Measurements from ENCODE around the gene DDA1. TPM values are rescaled to one million over a fixed set of nuclear protein-coding genes. Genes with fewer than 3 reads are reported as not detected.

Gene DDA1
- total RNA-seq (2021; fragmentation: NEBNext Ultra II Directional; extraction: Animal tissue kit (Norgen Biotek cat#: 25700)), result 10 to 100 TPM; 77.1 to 92.5 (median 83.4) TPM
- long read RNA-seq, full-length matches to known transcripts, result 57 of 61 reads
- long read RNA-seq, partial matches to known transcripts, result 0 of 61 reads
- long read RNA-seq, other reads (novel, unspliced or antisense), result 4 of 61 reads

DNA sequence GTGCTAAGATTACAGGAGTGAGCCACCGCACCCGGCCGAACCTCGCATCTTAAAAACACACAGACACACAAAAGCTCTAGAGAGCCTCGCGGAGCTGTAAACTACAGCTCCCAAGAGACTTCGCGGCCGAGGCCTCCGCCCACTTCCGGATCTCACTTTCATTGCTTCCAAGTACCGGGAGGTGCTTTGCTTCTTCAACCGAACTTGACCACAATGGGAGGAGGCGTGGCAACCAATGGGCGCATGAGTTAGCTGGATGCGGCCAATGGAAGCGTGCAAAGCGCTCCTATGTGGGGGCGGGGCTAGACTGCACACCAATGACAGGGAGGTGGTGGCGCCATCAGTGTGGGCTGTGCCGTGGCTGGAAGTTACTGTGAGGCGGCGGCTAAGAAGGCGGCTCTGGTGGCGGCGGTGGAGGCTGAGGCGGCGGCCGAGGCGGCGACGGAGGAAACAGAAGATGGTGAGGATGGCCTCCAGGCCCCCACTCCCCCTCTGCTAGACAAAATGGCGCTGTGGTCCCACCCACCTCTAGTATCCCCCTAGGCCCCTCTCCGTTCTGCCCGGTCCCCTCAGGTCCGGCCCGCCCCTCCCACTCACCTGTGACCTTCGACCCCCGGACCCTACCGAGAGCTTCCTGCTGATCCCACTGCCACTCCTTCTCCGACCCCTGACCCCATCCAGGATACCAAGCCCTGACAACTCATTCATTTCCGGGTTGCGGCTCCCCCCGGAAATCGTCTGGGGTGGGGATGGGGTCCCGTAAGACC is at the start of gene DDA1:
Gene DDA1 (plus strand): TSS at position 366 of the 767 bp plus-strand sequence. CDS start 92 bp downstream, at position 458.
- peaks cover 46% of the 10 kb centered on the region for H3K4me1 Mint-ChIP-seq (ENCODE audit: low read depth)
- H3K27ac Mint-ChIP-seq, result peak within 1 kb of the TSS; percentile 88
- H3K9me3 Mint-ChIP-seq, result no peaks in the 10 kb centered on the region
- peaks cover 11% of the 10 kb centered on the region for H3K36me3 Mint-ChIP-seq (ENCODE audit: low read depth)
- peak within 1 kb of the TSS; percentile 90 for H3K4me3 Mint-ChIP-seq
- TF ChIP-seq, protein P1, sequence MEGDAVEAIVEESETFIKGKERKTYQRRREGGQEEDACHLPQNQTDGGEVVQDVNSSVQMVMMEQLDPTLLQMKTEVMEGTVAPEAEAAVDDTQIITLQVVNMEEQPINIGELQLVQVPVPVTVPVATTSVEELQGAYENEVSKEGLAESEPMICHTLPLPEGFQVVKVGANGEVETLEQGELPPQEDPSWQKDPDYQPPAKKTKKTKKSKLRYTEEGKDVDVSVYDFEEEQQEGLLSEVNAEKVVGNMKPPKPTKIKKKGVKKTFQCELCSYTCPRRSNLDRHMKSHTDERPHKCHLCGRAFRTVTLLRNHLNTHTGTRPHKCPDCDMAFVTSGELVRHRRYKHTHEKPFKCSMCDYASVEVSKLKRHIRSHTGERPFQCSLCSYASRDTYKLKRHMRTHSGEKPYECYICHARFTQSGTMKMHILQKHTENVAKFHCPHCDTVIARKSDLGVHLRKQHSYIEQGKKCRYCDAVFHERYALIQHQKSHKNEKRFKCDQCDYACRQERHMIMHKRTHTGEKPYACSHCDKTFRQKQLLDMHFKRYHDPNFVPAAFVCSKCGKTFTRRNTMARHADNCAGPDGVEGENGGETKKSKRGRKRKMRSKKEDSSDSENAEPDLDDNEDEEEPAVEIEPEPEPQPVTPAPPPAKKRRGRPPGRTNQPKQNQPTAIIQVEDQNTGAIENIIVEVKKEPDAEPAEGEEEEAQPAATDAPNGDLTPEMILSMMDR (IDR thresholded peaks at IDR 0.05), result no peak
- DNase-seq, result peak; percentile 100
- no peaks in the 10 kb centered on the region; the same call in 1 of the 2 replicates for H3K27me3 Mint-ChIP-seq (ENCODE audit: insufficient read depth)

DNA sequence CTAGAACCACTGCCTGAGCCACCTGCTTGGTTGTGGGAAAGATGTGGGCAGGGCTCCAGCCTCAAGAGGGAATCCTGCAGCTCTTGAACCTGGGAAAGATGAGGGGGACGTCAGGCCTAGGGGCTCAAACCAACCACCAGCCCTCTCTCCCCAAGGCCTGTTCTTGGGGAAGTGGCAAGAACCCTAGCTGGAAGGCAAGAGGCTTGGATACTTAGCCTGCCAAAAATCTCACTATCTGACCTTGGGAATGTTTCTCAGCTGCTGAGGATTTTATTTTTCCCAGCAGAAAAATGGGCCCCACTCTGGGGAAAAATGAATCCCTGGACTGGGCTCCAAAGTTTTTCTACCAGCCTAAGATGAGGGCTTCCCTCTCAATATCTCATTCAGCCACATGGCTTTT is 49.4 kb upstream of the DDA1 start:
- H3K27ac Mint-ChIP-seq, result no peak overlapping the region
- peaks cover 5% of the 10 kb centered on the region; the same call in 1 of the 2 replicates for H3K9me3 Mint-ChIP-seq
- DNase-seq, result no peak
- H3K36me3 Mint-ChIP-seq (ENCODE audit: low read depth), result peaks cover 5% of the 10 kb centered on the region; the same call in 1 of the 2 replicates
- peaks cover 6% of the 10 kb centered on the region for H3K27me3 Mint-ChIP-seq (ENCODE audit: insufficient read depth)
- TF ChIP-seq, protein P1 (IDR thresholded peaks at IDR 0.05), result no peak
- no peak overlapping the region for H3K4me3 Mint-ChIP-seq
- peaks cover 7% of the 10 kb centered on the region for H3K4me1 Mint-ChIP-seq (ENCODE audit: low read depth)

- TF ChIP-seq, protein P1 (IDR thresholded peaks at IDR 0.05), result peak; percentile 97
- peaks cover 5% of the 10 kb centered on the region; the same call in 1 of the 2 replicates for H3K9me3 Mint-ChIP-seq
Measured at GRCh38 chr19:17260842-17261325, 48.5 kb upstream of the DDA1 start.

GRCh38 chr19:17262557-17262956 is 46.8 kb upstream of the DDA1 start:
- Mint-ChIP-seq H3K4me3 (no peak overlapping the region), H3K4me1 (ENCODE audit: low read depth) (peaks cover 12% of the 10 kb centered on the region), H3K27me3 (ENCODE audit: insufficient read depth) (peaks cover 10% of the 10 kb centered on the region), H3K27ac (no peak overlapping the region), H3K36me3 (ENCODE audit: low read depth) (peaks cover 11% of the 10 kb centered on the region), H3K9me3 (peaks cover 9% of the 10 kb centered on the region; the same call in 1 of the 2 replicates)
- TF ChIP-seq, protein P1 (IDR thresholded peaks at IDR 0.05), result no peak
- no peak for DNase-seq

More at GRCh38 chr19:17260842-17261325, 48.5 kb upstream of the DDA1 start:
- Mint-ChIP-seq H3K27me3 (ENCODE audit: insufficient read depth) (peaks cover 6% of the 10 kb centered on the region), H3K4me3 (no peak overlapping the region), H3K4me1 (ENCODE audit: low read depth) (peaks cover 7% of the 10 kb centered on the region), H3K27ac (no peak overlapping the region), H3K36me3 (ENCODE audit: low read depth) (peaks cover 5% of the 10 kb centered on the region; the same call in 1 of the 2 replicates)
- peak; percentile 68 for DNase-seq

GRCh38 chr19:17263712-17264640 is 45.4 kb upstream of the DDA1 start:
- no peak for DNase-seq
- Mint-ChIP-seq H3K4me3 (no peak overlapping the region), H3K27ac (no peak overlapping the region), H3K27me3 (ENCODE audit: insufficient read depth) (peaks cover 10% of the 10 kb centered on the region), H3K9me3 (peaks cover 9% of the 10 kb centered on the region; the same call in 1 of the 2 replicates), H3K36me3 (ENCODE audit: low read depth) (peaks cover 11% of the 10 kb centered on the region), H3K4me1 (ENCODE audit: low read depth) (peaks cover 21% of the 10 kb centered on the region)
- TF ChIP-seq, protein P1 (IDR thresholded peaks at IDR 0.05), result no peak

All from HFFc6 (cell line).